Stomach (tissue), 9 donors: Measurements from ENCODE around the gene KLHDC8A. TPM values are rescaled to one million over a fixed set of nuclear protein-coding genes. Genes with fewer than 3 reads are reported as not detected.
A peak's percentile ranks its signal among the peaks of the same experiment; 100 is the strongest.
"Not testable (repeated sequence)": the region's sequence is repeated elsewhere in the genome, so short reads cannot be mapped to it uniquely, and the experiment has no call there.

Source experiments
- DNase-seq, 2 donors: peaks; one replicate each; pipeline versions ENCODE4 v3.0.0 to v3.0.0-alpha.2; 2013 to 2019
- H3K27ac ChIP-seq, 5 donors: fragments of 200-600 bp in 4 of 5; sonication (generic) in 4 of 5; one replicate each; pipeline ENCODE4 v1.5.1; 2013 to 2019; ENCODE audit warnings: mild to moderate bottlenecking in 1 of 5, moderate library complexity in 1 of 5
- H3K27me3 ChIP-seq, 3 donors: fragments of 200-600 bp; sonication (generic); one replicate each; pipeline ENCODE4 v1.5.1; 2017 to 2019; ENCODE audit warnings: mixed run types in 1 of 3
- H3K36me3 ChIP-seq, 4 donors: fragments of 200-600 bp; sonication (generic); 1 replicate in 3 of 4; 2 replicates in 1 of 4; pipeline ENCODE4 v1.5.1; 2016 to 2019
- H3K4me1 ChIP-seq, 4 donors: fragments of 200-600 bp; sonication (generic); one replicate each; pipeline ENCODE4 v1.5.1; 2016 to 2019
- H3K4me3 ChIP-seq, 4 donors: fragments of 200-600 bp; sonication (generic) in 3 of 4; one replicate each; pipeline ENCODE4 v1.5.1; 2016 to 2019; ENCODE audit warnings: mild to moderate bottlenecking in 1 of 4
- H3K9me3 ChIP-seq, 4 donors: fragments of 200-600 bp; sonication (generic); one replicate each; pipeline ENCODE4 v1.5.1; 2016 to 2019
- CTCF ChIP-seq, 7 experiments: fragments of 450-650 bp in 4 of 7; fragments of 200-600 bp in 3 of 7; sonication (generic) in 3 of 7; IDR thresholded peaks; one replicate each; pipeline ENCODE4 v1.5.1; 2016 to 2019; ENCODE audit warnings: antibody characterized with exemption in 7 of 7, control low read depth in 2 of 7, mild to moderate bottlenecking in 1 of 7
- EP300 ChIP-seq: sonication (generic); formaldehyde crosslinking; IDR thresholded peaks from one replicate; pipeline ENCODE4 v1.6.1; 2017; ENCODE audit warnings: antibody characterized with exemption
- POLR2A ChIP-seq, 4 donors: fragments of 450-650 bp; IDR thresholded peaks; one replicate each; pipeline ENCODE4 v1.6.1; 2016; ENCODE audit warnings: antibody characterized with exemption in 4 of 4, control low read depth in 2 of 4, mild to moderate bottlenecking in 1 of 4, moderate library complexity in 1 of 4
- POLR2AphosphoS5 ChIP-seq, 3 donors: sonication (generic); formaldehyde crosslinking; IDR thresholded peaks; one replicate each; pipeline ENCODE4 v1.6.1; 2016; ENCODE audit warnings: antibody characterized with exemption in 3 of 3
- WGBS, 5 donors: extraction: QIAGEN DNeasy Blood & Tissue Kit in 3 of 5; methylation state at CpG; one replicate each; pipeline versions ENCODE4 v1.1.5 to v1.1.7; 2013 to 2018; 5-methylcytosine and 5-hydroxymethylcytosine counted together
- intact Hi-C: fragments of 100-400 bp; cut with DNase I; formaldehyde crosslinking; loops from one replicate; pipeline ENCODE4 v1.15.1; 2023; ENCODE audit warnings: low total_unique reads
- polyA plus RNA-seq, 3 donors: library from polyadenylated mRNA; stranded (reverse); fragments of 200-250 nt; gene quantifications; one replicate each; pipeline ENCODE4 v1.2.3, GENCODE V29; 2013
- total RNA-seq, 5 donors: library from RNA; depleted of rRNA; stranded (reverse); fragments of >200 nt; gene quantifications; one replicate each; pipeline versions ENCODE4 v1.1.0 to v1.2.3, GENCODE V29; 2014 to 2016
- donor health status: healthy with polysubstance abuse.
- donor health status: Bipolar disorder and iron deficiency.
- donor health status: healthy.

KLHDC8A gene
- total and polyA plus RNA-seq, 8 donors = 0.72 to 6.9 (median 2.8) TPM; not detected in 2

- Histone ChIP-seq H3K4me3 (no peak overlapping the region), H3K27ac (no peak overlapping the region), H3K9me3 (no peaks in the 10 kb centered on the region), H3K4me1 (peaks cover 11 to 28% (median 21%) of the 10 kb centered on the region in 4 donors), H3K36me3 (peaks cover 7 to 15% (median 10%) of the 10 kb centered on the region in 4 donors), H3K27me3 (no peaks in the 10 kb centered on the region)
- TF ChIP-seq CTCF (IDR thresholded peaks at IDR 0.05) (no peak), POLR2AphosphoS5 (IDR thresholded peaks at IDR 0.05) (no peak), EP300 (no peak)
- intact Hi-C loops = no loop called here
- peak in 1 of 2 donors; percentile 58 for DNase-seq
- WGBS, 5 donors = 72 to 91% (median 80%) methylated on average over 7 to 9 of the region's 9 CpGs
These were observed 58.3 kb downstream of the KLHDC8A start for GRCh38 chr1:205298191-205298994.

GRCh38 chr1:205297546-205298177 lies 59.1 kb downstream of the KLHDC8A start:
- 91 to 96% (median 95%) methylated on average over 5 of the region's 5 CpGs for WGBS, 5 donors
- peaks cover 11 to 28% (median 21%) of the 10 kb centered on the region in 4 donors for H3K4me1 ChIP-seq
- H3K4me3 ChIP-seq, H3K27me3 ChIP-seq, H3K9me3 ChIP-seq, H3K27ac ChIP-seq, H3K36me3 ChIP-seq, intact Hi-C loops, DNase-seq: not testable (repeated sequence)

GRCh38 chr1:205296154-205296553 lies 60.6 kb downstream of the KLHDC8A start:
- intact Hi-C loops = no loop called here
- H3K27ac ChIP-seq = no peak overlapping the region
- DNase-seq = no peak
- WGBS, 5 donors = 69 to 79% (median 76%) methylated on average over 2 of the region's 2 CpGs
- H3K4me1 ChIP-seq = peaks cover 3 to 17% (median 10%) of the 10 kb centered on the region in 4 donors
- H3K36me3 ChIP-seq = no peaks in the 10 kb centered on the region
- H3K27me3 ChIP-seq = no peaks in the 10 kb centered on the region
- no peak for TF ChIP-seq POLR2A (IDR thresholded peaks at IDR 0.05)
- TF ChIP-seq POLR2AphosphoS5 (IDR thresholded peaks at IDR 0.05) = no peak
- TF ChIP-seq CTCF (IDR thresholded peaks at IDR 0.05) = no peak
- TF ChIP-seq EP300 = no peak
- H3K4me3 ChIP-seq = no peak overlapping the region
- no peaks in the 10 kb centered on the region for H3K9me3 ChIP-seq

GRCh38 chr1:205294934-205295333 lies 61.8 kb downstream of the KLHDC8A start:
- intact Hi-C loops = no loop called here
- 84 to 89% (median 86%) methylated on average over 5 of the region's 5 CpGs for WGBS, 5 donors
- no peak for DNase-seq

More at GRCh38 chr1:205294934-205295333, 61.8 kb downstream of the KLHDC8A start:
- TF ChIP-seq POLR2A (IDR thresholded peaks at IDR 0.05) (no peak), POLR2AphosphoS5 (IDR thresholded peaks at IDR 0.05) (no peak), EP300 (no peak), CTCF (IDR thresholded peaks at IDR 0.05) (no peak)
- no peak overlapping the region for H3K4me3 ChIP-seq
- H3K9me3 ChIP-seq = no peaks in the 10 kb centered on the region
- peaks cover 0 to 14% (median 6%) of the 10 kb centered on the region in 4 donors for H3K4me1 ChIP-seq
- H3K27me3 ChIP-seq = no peaks in the 10 kb centered on the region
- peak overlapping the region in 4 of 5 donors; percentile 16 to 70 (median 64) for H3K27ac ChIP-seq
- no peaks in the 10 kb centered on the region for H3K36me3 ChIP-seq
